Measurements from ENCODE around the gene KLB. TPM values are rescaled to one million over a fixed set of nuclear protein-coding genes. Genes with fewer than 3 reads are reported as not detected.

The KLB gene
- total and polyA plus RNA-seq, 2 of the 4 experiments (the other 2 are of a cell fraction): not detected

DNA sequence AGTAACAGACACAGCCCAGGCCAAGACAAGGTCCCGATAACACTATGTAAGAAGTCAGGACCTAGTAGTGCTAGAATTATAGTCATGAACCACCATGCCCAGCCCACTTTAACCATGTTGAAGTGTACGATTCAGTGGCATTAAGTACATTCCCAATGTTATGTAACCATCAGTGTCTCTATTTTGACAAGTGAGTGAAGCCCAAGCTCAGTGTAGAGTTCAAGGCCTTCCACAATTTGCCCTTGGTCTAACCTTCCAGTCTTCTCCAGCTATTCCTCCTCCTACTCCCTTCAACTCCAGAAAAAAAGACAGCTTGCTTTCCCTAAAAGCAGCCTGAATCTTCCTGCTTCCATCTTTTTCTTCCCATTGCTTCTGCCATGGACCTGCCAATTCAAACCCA lies 83.6 kb downstream of the KLB start:
- Histone ChIP-seq H3K9me3 (ENCODE audit: control insufficient read depth, insufficient read depth, low read length) (no peaks in the 10 kb centered on the region), H2BK20ac (ENCODE audit: low read depth, low read length) (no peak overlapping the region), H4K91ac (ENCODE audit: insufficient read depth, low read depth, low read length) (no peak overlapping the region), H2BK120ac (ENCODE audit: low read depth, low read length) (no peak overlapping the region), H2AFZ (replicated peaks; ENCODE audit: low read length, poor library complexity) (no peak overlapping the region), H3K36me3 (ENCODE audit: control insufficient read depth, insufficient read depth, low read length) (no peaks in the 10 kb centered on the region), H3K27ac (ENCODE audit: insufficient read depth, low read length) (no peak overlapping the region), H4K20me1 (ENCODE audit: insufficient read depth, low read length) (no peaks in the 10 kb centered on the region), H2BK5ac (ENCODE audit: low read depth, low read length, poor library complexity, severe bottlenecking) (no peak overlapping the region), H3K4ac (ENCODE audit: low read depth, low read length) (no peak overlapping the region), H4K8ac (ENCODE audit: low read depth in 2 of 2, low read length in 2 of 2) (no peak overlapping the region), H3K18ac (ENCODE audit: low read depth, low read length) (no peak overlapping the region), H3K14ac (replicated peaks; ENCODE audit: low read depth, low read length) (no peak overlapping the region), H3K79me1 (ENCODE audit: low read depth in 1 of 2, low read length in 2 of 2) (no peaks in the 10 kb centered on the region), H3K4me1 (ENCODE audit: control insufficient read depth, insufficient read depth, low read length) (no peaks in the 10 kb centered on the region), H3K4me2 (ENCODE audit: low read depth, low read length) (no peak overlapping the region), H3K4me3 (ENCODE audit: insufficient read depth, low read depth, low read length) (no peak overlapping the region), H3K9me1 (ENCODE audit: insufficient read depth, low read length) (no peaks in the 10 kb centered on the region), H3K23ac (ENCODE audit: low read depth, low read length) (no peak overlapping the region), H4K5ac (ENCODE audit: low read depth, low read length) (no peak overlapping the region), H2AK9ac (replicated peaks; ENCODE audit: low read depth, low read length, poor library complexity) (no peak overlapping the region), H2BK15ac (ENCODE audit: low read depth, low read length) (no peak overlapping the region), H3K56ac (ENCODE audit: extremely low read depth, insufficient read depth, low read length) (no peak overlapping the region), H2AK5ac (ENCODE audit: low read depth, low read length) (no peak overlapping the region), H3K27me3 (ENCODE audit: control insufficient read depth, insufficient read depth, low read length) (no peaks in the 10 kb centered on the region), H3K9ac (ENCODE audit: low read depth, low read length) (no peak overlapping the region)
- dilution Hi-C loops (cut with HindIII; ENCODE audit: low sequenced_read_pairs, unreplicated experiment): no loop called here
- ATAC-seq (ENCODE audit: low read depth) (no peak), DNase-seq (no peak)
- no CpG with 5 or more reads among the region's 2 CpGs for WGBS, 2 experiments (ENCODE audit: extremely low coverage in 2 of 2, insufficient read length in 1 of 2)
- in situ Hi-C loops (cut with MboI; ENCODE audit: low sequenced_read_pairs): no loop called here
- ChIA-PET CTCF (interaction anchor here (1.0 kb wide), 1 partner anchor 19 kb away, joined by 3 read pairs; no protein-coding TSS in a partner anchor), POLR2A (ENCODE audit: unreplicated experiment) (no interaction called here)
- intact Hi-C loops (cut with micrococcal nuclease): no loop called here
- BruUV-seq (replicated peaks): no TSS peak
- no peak for TF ChIP-seq CTCF (conservative IDR thresholded peaks at IDR 0.05; ENCODE audit: low read depth, low read length)
- TF ChIP-seq NFE2L2 (IDR thresholded peaks at IDR 0.05; ENCODE audit: low read depth, low read length): no peak
- TF ChIP-seq RFX5 (IDR thresholded peaks at IDR 0.05; ENCODE audit: low read depth, low read length): no peak
- TF ChIP-seq MXI1 (IDR thresholded peaks at IDR 0.05; ENCODE audit: borderline replicate concordance, low read depth, low read length): no peak
- no peak for TF ChIP-seq BHLHE40 (IDR thresholded peaks at IDR 0.05; ENCODE audit: low read depth, low read length)
- TF ChIP-seq RCOR1 (IDR thresholded peaks at IDR 0.05; ENCODE audit: insufficient replicate concordance, low read length): no peak
- TF ChIP-seq POLR2A (IDR thresholded peaks at IDR 0.05; ENCODE audit: low read depth, low read length): no peak
- TF ChIP-seq MAZ (IDR thresholded peaks at IDR 0.05; ENCODE audit: borderline replicate concordance, low read depth, low read length): no peak
- TF ChIP-seq, protein P1, sequence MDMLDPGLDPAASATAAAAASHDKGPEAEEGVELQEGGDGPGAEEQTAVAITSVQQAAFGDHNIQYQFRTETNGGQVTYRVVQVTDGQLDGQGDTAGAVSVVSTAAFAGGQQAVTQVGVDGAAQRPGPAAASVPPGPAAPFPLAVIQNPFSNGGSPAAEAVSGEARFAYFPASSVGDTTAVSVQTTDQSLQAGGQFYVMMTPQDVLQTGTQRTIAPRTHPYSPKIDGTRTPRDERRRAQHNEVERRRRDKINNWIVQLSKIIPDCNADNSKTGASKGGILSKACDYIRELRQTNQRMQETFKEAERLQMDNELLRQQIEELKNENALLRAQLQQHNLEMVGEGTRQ (IDR thresholded peaks at IDR 0.05; ENCODE audit: low read depth, low read length): no peak
- TF ChIP-seq CHD1 (IDR thresholded peaks at IDR 0.05; ENCODE audit: low read depth, low read length): no peak
- no peak for TF ChIP-seq CEBPB (IDR thresholded peaks at IDR 0.05; ENCODE audit: low read depth, low read length)
- no peak for TF ChIP-seq SMC3 (IDR thresholded peaks at IDR 0.05; ENCODE audit: low read depth, low read length)
- TF ChIP-seq MAFK (IDR thresholded peaks at IDR 0.05; ENCODE audit: low read depth, low read length): no peak
- no peak for TF ChIP-seq FOS (IDR thresholded peaks at IDR 0.05; ENCODE audit: low read depth, low read length)
- no peak for TF ChIP-seq ELK1 (IDR thresholded peaks at IDR 0.05; ENCODE audit: borderline replicate concordance, low read depth, low read length)
